Neural crest cell (in vitro differentiated cells): ENCODE data around the gene DGKH. TPM values are rescaled to one million over a fixed set of nuclear protein-coding genes. Genes with fewer than 3 reads are reported as not detected.

Source experiments
- DNase-seq: peaks from one replicate; pipeline ENCODE4 v3.0.0; 2021; ENCODE audit warnings: low read depth, mixed read lengths, low spot score
- H3K27ac Mint-ChIP-seq: one replicate; pipeline ENCODE4 v1.8.0; 2021; ENCODE audit warnings: mild to moderate bottlenecking, mixed read lengths; ENCODE audit not compliant: unreplicated experiment
- H3K27me3 Mint-ChIP-seq: 2 replicates; pipeline ENCODE4 v1.8.0; 2021; ENCODE audit warnings: low read depth, mild to moderate bottlenecking, mixed read lengths
- H3K36me3 Mint-ChIP-seq: 2 replicates; pipeline ENCODE4 v1.8.0; 2021; ENCODE audit warnings: low read depth, mild to moderate bottlenecking, mixed read lengths
- H3K4me1 Mint-ChIP-seq: 2 replicates; pipeline ENCODE4 v1.8.0; 2021; ENCODE audit warnings: mixed read lengths
- H3K4me3 Mint-ChIP-seq: one replicate; pipeline ENCODE4 v1.8.0; 2021; ENCODE audit warnings: mild to moderate bottlenecking, mixed read lengths
- H3K9me3 Mint-ChIP-seq: 2 replicates; pipeline ENCODE4 v1.8.0; 2021; ENCODE audit warnings: mixed read lengths
- total RNA-seq: library from RNA; stranded (reverse); gene quantifications from 2 replicates; pipeline ENCODE4 v1.2.1, GENCODE V29; 2021
- TF ChIP-seq, protein P1 (sequence below): fragments of 200-600 bp; sonication (generic); conservative IDR thresholded peaks from 2 replicates; pipeline ENCODE4 v1.5.0; 2021; ENCODE audit warnings: antibody characterized with exemption, mild to moderate bottlenecking

DGKH gene
- total RNA-seq, 1 donor from 2014 or later: 12.4 TPM

- Mint-ChIP-seq H3K9me3 (peaks cover 13% of the 10 kb centered on the region), H3K4me3 (peak overlapping the region; percentile 99), H3K4me1 (peaks cover 34% of the 10 kb centered on the region), H3K27ac (peak overlapping the region; percentile 10), H3K27me3 (no peaks in the 10 kb centered on the region), H3K36me3 (peaks cover 21% of the 10 kb centered on the region)
- TF ChIP-seq, protein P1, sequence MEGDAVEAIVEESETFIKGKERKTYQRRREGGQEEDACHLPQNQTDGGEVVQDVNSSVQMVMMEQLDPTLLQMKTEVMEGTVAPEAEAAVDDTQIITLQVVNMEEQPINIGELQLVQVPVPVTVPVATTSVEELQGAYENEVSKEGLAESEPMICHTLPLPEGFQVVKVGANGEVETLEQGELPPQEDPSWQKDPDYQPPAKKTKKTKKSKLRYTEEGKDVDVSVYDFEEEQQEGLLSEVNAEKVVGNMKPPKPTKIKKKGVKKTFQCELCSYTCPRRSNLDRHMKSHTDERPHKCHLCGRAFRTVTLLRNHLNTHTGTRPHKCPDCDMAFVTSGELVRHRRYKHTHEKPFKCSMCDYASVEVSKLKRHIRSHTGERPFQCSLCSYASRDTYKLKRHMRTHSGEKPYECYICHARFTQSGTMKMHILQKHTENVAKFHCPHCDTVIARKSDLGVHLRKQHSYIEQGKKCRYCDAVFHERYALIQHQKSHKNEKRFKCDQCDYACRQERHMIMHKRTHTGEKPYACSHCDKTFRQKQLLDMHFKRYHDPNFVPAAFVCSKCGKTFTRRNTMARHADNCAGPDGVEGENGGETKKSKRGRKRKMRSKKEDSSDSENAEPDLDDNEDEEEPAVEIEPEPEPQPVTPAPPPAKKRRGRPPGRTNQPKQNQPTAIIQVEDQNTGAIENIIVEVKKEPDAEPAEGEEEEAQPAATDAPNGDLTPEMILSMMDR: no peak
- no peak for DNase-seq
Measured at GRCh38 chr13:42270857-42271215, 222.4 kb downstream of the DGKH start.

GRCh38 chr13:42271337-42272114, 223.1 kb downstream of the DGKH start:
- peaks cover 21% of the 10 kb centered on the region for H3K36me3 Mint-ChIP-seq
- H3K4me1 Mint-ChIP-seq: peaks cover 34% of the 10 kb centered on the region
- peak overlapping the region; percentile 98 for H3K27ac Mint-ChIP-seq
- TF ChIP-seq, protein P1: no peak
- H3K27me3 Mint-ChIP-seq: no peaks in the 10 kb centered on the region
- peaks cover 13% of the 10 kb centered on the region for H3K9me3 Mint-ChIP-seq
- H3K4me3 Mint-ChIP-seq: peak overlapping the region; percentile 99
- peak; percentile 82 for DNase-seq

DNA sequence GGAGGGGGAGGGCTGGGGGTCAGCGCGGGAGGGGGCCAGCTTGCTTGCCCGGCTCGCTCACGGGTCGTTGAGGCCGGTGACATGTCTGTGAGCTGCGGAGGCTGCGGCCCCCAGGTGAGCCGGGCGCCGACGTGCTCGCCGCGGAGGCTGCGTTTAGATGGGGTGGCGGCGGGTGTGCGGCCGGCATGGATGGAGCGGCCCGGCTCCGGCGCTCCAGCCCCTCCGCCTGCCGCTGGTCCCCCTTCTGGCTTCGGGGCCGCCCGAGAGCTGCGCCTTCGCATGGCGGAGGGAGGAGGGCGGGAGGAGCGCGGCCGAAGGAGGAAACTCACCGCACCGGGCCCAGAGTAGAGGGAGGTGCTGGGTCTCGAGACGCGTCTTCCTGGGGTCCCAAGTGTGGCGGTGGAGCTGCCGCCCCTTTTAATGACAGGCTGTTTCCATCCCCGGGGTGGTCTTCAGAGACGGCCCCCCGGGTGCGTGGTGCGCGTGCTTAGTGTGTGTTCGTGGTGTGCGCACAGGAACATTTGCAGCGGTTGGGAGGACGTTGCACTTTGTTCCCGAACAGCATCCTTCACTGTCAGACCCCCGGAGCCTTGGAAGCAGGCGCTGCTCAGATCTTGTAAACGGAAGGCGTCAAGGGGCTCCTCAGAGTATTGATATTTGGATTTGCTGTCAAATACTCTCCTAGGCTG, 223.8 kb downstream of the DGKH start, which contains the start of gene AKAP11:
Gene AKAP11 (plus strand): TSS at position 38 of the 689 bp plus-strand sequence. CDS start 14,197 bp downstream, outside the sequence.
- Mint-ChIP-seq H3K27me3 (no peaks in the 10 kb centered on the region), H3K27ac (peak within 1 kb of the TSS; percentile 98), H3K36me3 (peaks cover 20% of the 10 kb centered on the region), H3K4me3 (peak within 1 kb of the TSS; percentile 99), H3K9me3 (peaks cover 13% of the 10 kb centered on the region), H3K4me1 (peaks cover 35% of the 10 kb centered on the region)
- peak; percentile 38 for DNase-seq
- TF ChIP-seq, protein P1: no peak

DNA sequence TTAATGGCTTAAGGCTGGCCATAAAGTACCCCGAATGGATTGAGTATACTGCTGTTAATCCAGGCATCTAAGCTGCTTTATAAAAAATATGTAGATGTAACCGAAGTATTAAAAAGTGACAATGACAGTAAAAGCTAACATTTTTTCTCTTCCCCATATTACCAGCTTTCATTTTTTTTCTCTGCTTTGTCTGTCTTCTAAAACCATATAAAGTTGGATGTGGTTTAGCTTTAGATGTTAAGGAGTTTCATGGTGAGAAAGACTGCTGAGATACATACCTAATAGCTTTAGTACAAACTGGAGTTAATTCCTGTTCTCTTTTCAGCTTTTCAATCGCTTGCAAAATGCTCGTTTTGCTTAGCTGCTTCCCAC, 224.3 kb downstream of the DGKH start:
- Mint-ChIP-seq H3K4me1 (peaks cover 41% of the 10 kb centered on the region), H3K27ac (no peak overlapping the region), H3K4me3 (peak overlapping the region; percentile 99), H3K36me3 (peaks cover 15% of the 10 kb centered on the region), H3K9me3 (peaks cover 13% of the 10 kb centered on the region), H3K27me3 (no peaks in the 10 kb centered on the region)
- no peak for DNase-seq
- TF ChIP-seq, protein P1: no peak

- H3K9me3 Mint-ChIP-seq: peaks cover 13% of the 10 kb centered on the region
- peaks cover 15% of the 10 kb centered on the region for H3K36me3 Mint-ChIP-seq
- H3K27me3 Mint-ChIP-seq: no peaks in the 10 kb centered on the region
- H3K4me3 Mint-ChIP-seq: peak overlapping the region; percentile 99
- TF ChIP-seq, protein P1: no peak
- peaks cover 43% of the 10 kb centered on the region for H3K4me1 Mint-ChIP-seq
- DNase-seq: no peak
- no peak overlapping the region for H3K27ac Mint-ChIP-seq
Measured at GRCh38 chr13:42274386-42275097, 226.1 kb downstream of the DGKH start.
